OCI-LY7 (cell line): ENCODE measurements around the gene RPL18.

ENCODE experiments used
- EZH2phosphoT487 ChIP-seq: fragments of 200-600 bp; sonication (generic); IDR thresholded peaks from 2 replicates; pipeline ENCODE4 v1.6.1; 2018; ENCODE audit warnings: low read depth, borderline replicate concordance, mild to moderate bottlenecking, mixed run types, antibody characterized with exemption, low read length, moderate library complexity, mixed read lengths
- TF ChIP-seq, protein P1 (sequence below): fragments of 200-600 bp; sonication (generic); conservative IDR thresholded peaks from 2 replicates; pipeline ENCODE4 v1.5.1; 2014; ENCODE audit warnings: mild to moderate bottlenecking, antibody characterized with exemption, low read length, moderate library complexity, mixed read lengths

DNA sequence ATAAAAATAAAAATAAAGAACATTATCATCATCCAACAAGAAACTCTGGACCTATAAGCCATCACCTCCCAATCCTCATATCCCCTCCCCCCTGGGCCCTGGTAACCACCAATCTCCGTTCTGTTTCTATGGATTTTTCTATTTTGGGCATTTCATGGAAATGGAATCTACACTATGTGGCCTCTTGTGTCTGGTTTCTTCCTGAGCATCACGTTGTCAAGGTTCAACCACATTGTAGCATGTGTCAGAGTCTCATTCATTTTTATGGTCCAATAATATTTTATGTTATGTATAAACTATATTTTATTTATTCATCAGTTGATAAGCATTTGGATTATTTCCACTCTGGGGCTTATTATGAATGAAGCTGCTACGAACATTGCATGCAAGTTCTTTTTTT is 40.1 kb downstream of the RPL18 start:
- TF ChIP-seq, protein P1, sequence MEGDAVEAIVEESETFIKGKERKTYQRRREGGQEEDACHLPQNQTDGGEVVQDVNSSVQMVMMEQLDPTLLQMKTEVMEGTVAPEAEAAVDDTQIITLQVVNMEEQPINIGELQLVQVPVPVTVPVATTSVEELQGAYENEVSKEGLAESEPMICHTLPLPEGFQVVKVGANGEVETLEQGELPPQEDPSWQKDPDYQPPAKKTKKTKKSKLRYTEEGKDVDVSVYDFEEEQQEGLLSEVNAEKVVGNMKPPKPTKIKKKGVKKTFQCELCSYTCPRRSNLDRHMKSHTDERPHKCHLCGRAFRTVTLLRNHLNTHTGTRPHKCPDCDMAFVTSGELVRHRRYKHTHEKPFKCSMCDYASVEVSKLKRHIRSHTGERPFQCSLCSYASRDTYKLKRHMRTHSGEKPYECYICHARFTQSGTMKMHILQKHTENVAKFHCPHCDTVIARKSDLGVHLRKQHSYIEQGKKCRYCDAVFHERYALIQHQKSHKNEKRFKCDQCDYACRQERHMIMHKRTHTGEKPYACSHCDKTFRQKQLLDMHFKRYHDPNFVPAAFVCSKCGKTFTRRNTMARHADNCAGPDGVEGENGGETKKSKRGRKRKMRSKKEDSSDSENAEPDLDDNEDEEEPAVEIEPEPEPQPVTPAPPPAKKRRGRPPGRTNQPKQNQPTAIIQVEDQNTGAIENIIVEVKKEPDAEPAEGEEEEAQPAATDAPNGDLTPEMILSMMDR, result no peak
- TF ChIP-seq EZH2phosphoT487, result no peak
